A549 (cell line): ENCODE measurements around the gene DIO1. TPM values are rescaled to one million over a fixed set of nuclear protein-coding genes. Genes with fewer than 3 reads are reported as not detected.

Experiments
- ATAC-seq, 2 experiments: fragments of 200-7000 bp in 1 of 2; fragments of >200 bp in 1 of 2; cut with Nextera tagmentation in 1 of 2; cut with Tn5 transposase in 1 of 2; 3 replicates each; pipeline versions ENCODE4 v1.8.0 to v1.9.1; 2018 to 2020; ENCODE audit warnings: mild to moderate bottlenecking in 1 of 2, moderate library complexity in 1 of 2
- CTCF ChIA-PET: fragments of 300-600 bp; sonication (Branson Sonifier 250); formaldehyde crosslinking; extraction: SDS; loops from one replicate; lab custom pipeline; 2021; ENCODE audit warnings: antibody characterized with exemption, inconsistent platforms; lab: Yijun Ruan, JAX
- POLR2A ChIA-PET: fragments of 350-600 bp; formaldehyde crosslinking; extraction: SDS; loops from one replicate; lab custom pipeline; 2021; ENCODE audit warnings: antibody characterized with exemption, inconsistent platforms; lab: Yijun Ruan, JAX
- DNase-seq, 2 experiments: peaks; one replicate each; pipeline versions ENCODE4 v3.0.0 to v3.0.0-alpha.2; 2011 to 2016; ENCODE audit warnings: low read depth in 1 of 2, low spot score in 1 of 2
- FAIRE-seq: peaks from 2 replicates; lab custom pipeline; 2011; peaks lifted over from hg19 to GRCh38; lab: Jason Lieb, UNC
- H3K27ac ChIP-seq, 2 experiments: fragments of >200 bp; sonication (Bioruptor Twin); formaldehyde crosslinking; 3 replicates each; pipeline ENCODE4 v1.5.1; 2016 to 2017
- H3K4me1 ChIP-seq: fragments of >200 bp; sonication (Bioruptor Twin); formaldehyde crosslinking; 3 replicates; pipeline ENCODE4 v1.6.1; 2016
- H3K4me2 ChIP-seq: fragments of >200 bp; sonication (Bioruptor Twin); formaldehyde crosslinking; 3 replicates; pipeline ENCODE4 v1.6.1; 2016
- H3K4me3 ChIP-seq: fragments of >200 bp; sonication (Bioruptor Twin); formaldehyde crosslinking; 3 replicates; pipeline ENCODE4 v1.5.1; 2016
- H3K9me3 ChIP-seq: fragments of >200 bp; sonication (Bioruptor Twin); formaldehyde crosslinking; 3 replicates; pipeline ENCODE4 v1.6.1; 2016
- ATOH8 ChIP-seq: fragments of 250-450 bp; sonication (Bioruptor Pico); IDR thresholded peaks from 2 replicates; pipeline ENCODE4 v1.5.0; 2020; ENCODE audit warnings: low read depth, mild to moderate bottlenecking, moderate library complexity
- BHLHE40 ChIP-seq: IDR thresholded peaks from 2 replicates; pipeline ENCODE4 v1.6.1; 2012; ENCODE audit warnings: low read depth, low read length, inconsistent platforms
- CBX2 ChIP-seq: fragments of 200-600 bp; sonication (generic); IDR thresholded peaks from 2 replicates; pipeline ENCODE4 v1.6.1; 2016; ENCODE audit warnings: low read depth, mild to moderate bottlenecking, borderline replicate concordance
- CHD2 ChIP-seq: fragments of 150-350 bp; IDR thresholded peaks from 2 replicates; pipeline ENCODE4 v1.6.1; 2014; ENCODE audit warnings: low read length; ENCODE audit not compliant: partially characterized antibody
- ELK1 ChIP-seq: fragments of 150-350 bp; IDR thresholded peaks from 2 replicates; pipeline ENCODE4 v1.6.1; 2014; ENCODE audit warnings: low read depth, mild to moderate bottlenecking, low read length
- EP300 ChIP-seq, 2 experiments: fragments of >200 bp; sonication (Bioruptor Twin); formaldehyde crosslinking; IDR thresholded peaks; 2 replicates in 1 of 2; 3 replicates in 1 of 2; pipeline ENCODE4 v1.6.1; 2016 to 2017
- ESRRA ChIP-seq: fragments of 150-350 bp; IDR thresholded peaks from 2 replicates; pipeline ENCODE4 v1.6.1; 2014; ENCODE audit warnings: mild to moderate bottlenecking, low read length, borderline replicate concordance
- FOSB ChIP-seq: fragments of 250-450 bp; sonication (Bioruptor Pico); IDR thresholded peaks from 2 replicates; pipeline ENCODE4 v1.5.0; 2020; ENCODE audit warnings: mild to moderate bottlenecking, moderate library complexity
- GATA3 ChIP-seq: IDR thresholded peaks from 2 replicates; pipeline ENCODE4 v1.6.1; 2012; ENCODE audit warnings: borderline replicate concordance
- HDAC2 ChIP-seq: fragments of 200-600 bp; sonication (generic); IDR thresholded peaks from 2 replicates; pipeline ENCODE4 v1.6.1; 2016
- HEYL ChIP-seq: fragments of 250-450 bp; sonication (Bioruptor Pico); IDR thresholded peaks from 2 replicates; pipeline ENCODE4 v1.8.0; 2021; ENCODE audit warnings: mild to moderate bottlenecking, moderate library complexity
- HOXB5 ChIP-seq: fragments of 250-450 bp; sonication (Bioruptor Pico); IDR thresholded peaks from 2 replicates; pipeline ENCODE4 v1.5.0; 2020; ENCODE audit warnings: mild to moderate bottlenecking, moderate library complexity
- KDM1A ChIP-seq: fragments of 200-600 bp; sonication (generic); IDR thresholded peaks from 2 replicates; pipeline ENCODE4 v1.6.1; 2016; ENCODE audit warnings: low read depth, mild to moderate bottlenecking
- KDM5A ChIP-seq: fragments of 200-600 bp; sonication (generic); IDR thresholded peaks from 2 replicates; pipeline ENCODE4 v1.6.1; 2016; ENCODE audit warnings: antibody characterized with exemption, mild to moderate bottlenecking
- MYC ChIP-seq: IDR thresholded peaks from 2 replicates; pipeline ENCODE4 v1.6.1; 2012; ENCODE audit warnings: mild to moderate bottlenecking, inconsistent platforms, low read length, improper control_type of control experiment, borderline replicate concordance
- RAD21 ChIP-seq, 2 experiments: fragments of >200 bp in 1 of 2; sonication (Bioruptor Twin) in 1 of 2; formaldehyde crosslinking in 1 of 2; IDR thresholded peaks in 1 of 2; conservative IDR thresholded peaks in 1 of 2; 2 replicates in 1 of 2; 3 replicates in 1 of 2; pipeline ENCODE4 v1.6.1; 2012 to 2018; ENCODE audit warnings: inconsistent platforms in 1 of 2
- RCOR1 ChIP-seq: fragments of 150-350 bp; IDR thresholded peaks from 2 replicates; pipeline ENCODE4 v1.6.1; 2014; ENCODE audit warnings: antibody characterized with exemption, low read length, low read depth
- RFX5 ChIP-seq: fragments of 450-650 bp; IDR thresholded peaks from 2 replicates; pipeline ENCODE4 v1.7.1; 2014; ENCODE audit warnings: antibody characterized with exemption, mild to moderate bottlenecking, moderate library complexity
- SMC3 ChIP-seq: fragments of >200 bp; sonication (Bioruptor Twin); formaldehyde crosslinking; IDR thresholded peaks from 3 replicates; pipeline ENCODE4 v1.6.1; 2018; ENCODE audit warnings: inconsistent platforms
- SREBF2 ChIP-seq: fragments of 450-650 bp; IDR thresholded peaks from 2 replicates; pipeline ENCODE4 v1.6.1; 2014; ENCODE audit warnings: mild to moderate bottlenecking, moderate library complexity
- USF2 ChIP-seq: fragments of 450-650 bp; IDR thresholded peaks from 2 replicates; pipeline ENCODE4 v1.6.1; 2014; ENCODE audit warnings: antibody characterized with exemption
- ZC3H11A ChIP-seq: fragments of 450-650 bp; IDR thresholded peaks from 2 replicates; pipeline ENCODE4 v1.6.1; 2014; ENCODE audit warnings: antibody characterized with exemption, mild to moderate bottlenecking
- ZNF302 ChIP-seq: fragments of 250-450 bp; sonication (Bioruptor Pico); IDR thresholded peaks from 2 replicates; pipeline ENCODE4 v1.9.0; 2021; ENCODE audit warnings: inconsistent platforms, mild to moderate bottlenecking, moderate library complexity
- ZSCAN20 ChIP-seq: fragments of 250-450 bp; sonication (Bioruptor Pico); IDR thresholded peaks from 2 replicates; pipeline ENCODE4 v1.8.0; 2022; ENCODE audit warnings: mild to moderate bottlenecking, moderate library complexity
- WGBS: methylation state at CpG from one replicate; pipeline ENCODE4 v1.1.6; 2017; ENCODE audit errors: missing lambda C conversion rate; 5-methylcytosine and 5-hydroxymethylcytosine counted together
- polyA plus RNA-seq, 4 experiments: library from polyadenylated mRNA; depleted of rRNA in 3 of 4; stranded (reverse); fragments of >200 nt; fragmentation: RNase III in 1 of 4; extraction: RNeasy Plus Mini Kit Qiagen cat#74134 plus additional on column Dnase treatment in 1 of 4; gene quantifications; 2 replicates in 3 of 4; 3 replicates in 1 of 4; pipeline ENCODE4 v1.2.3, GENCODE V29; 2011 to 2017
- TF ChIP-seq, protein P1 (sequence below): fragments of 200-600 bp; sonication (generic); IDR thresholded peaks from 2 replicates; pipeline ENCODE4 v1.6.1; 2016; ENCODE audit warnings: antibody characterized with exemption, mild to moderate bottlenecking, moderate library complexity
- TF ChIP-seq, protein P2 (sequence below): IDR thresholded peaks from 2 replicates; pipeline ENCODE4 v1.6.1; 2012
- TF ChIP-seq, protein P3 (sequence below): fragments of 250-450 bp; sonication (Bioruptor Pico); IDR thresholded peaks from 2 replicates; pipeline ENCODE4 v1.5.0; 2021; ENCODE audit warnings: mild to moderate bottlenecking, moderate library complexity, borderline replicate concordance

DIO1 gene
- polyA plus RNA-seq, 2 of the 4 experiments (the other 2 are of a cell fraction): 0.13 TPM; not detected in 1

DNA sequence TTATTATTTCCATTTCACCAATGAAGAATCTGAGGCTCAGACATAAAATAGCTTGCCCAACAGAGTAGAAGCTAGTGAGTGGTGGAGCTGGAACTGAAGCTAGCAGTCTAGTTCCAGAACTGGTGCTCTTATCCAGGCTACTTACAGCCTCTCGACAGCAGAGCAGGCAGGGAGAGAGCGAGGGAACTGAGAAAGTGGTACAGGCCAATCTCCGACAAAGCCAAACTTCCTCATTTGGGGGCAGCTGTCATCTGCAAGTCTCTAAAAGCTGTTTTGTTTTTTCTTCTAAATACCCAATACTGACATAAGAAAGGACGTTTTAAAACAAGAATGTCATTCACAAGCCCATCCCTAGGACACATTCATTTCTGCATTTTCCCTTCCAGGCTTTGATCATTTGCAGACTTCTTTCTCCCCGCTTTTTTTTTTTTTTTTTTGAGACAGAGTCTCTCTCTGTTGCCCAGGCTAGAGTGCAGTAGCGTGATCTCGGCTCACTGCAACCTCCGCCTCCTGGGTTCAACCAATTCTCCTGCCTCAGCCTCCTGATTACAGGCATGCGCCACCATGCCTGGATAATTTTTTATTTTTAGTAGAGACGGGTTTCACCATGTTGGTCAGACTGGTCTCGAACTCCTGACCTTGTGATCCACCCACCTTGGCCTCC lies 24.4 kb upstream of the DIO1 start:
- no peak overlapping the region for H3K4me3 ChIP-seq
- H3K4me1 ChIP-seq: no peaks in the 10 kb centered on the region
- no peak for TF ChIP-seq GATA3
- TF ChIP-seq, protein P1, sequence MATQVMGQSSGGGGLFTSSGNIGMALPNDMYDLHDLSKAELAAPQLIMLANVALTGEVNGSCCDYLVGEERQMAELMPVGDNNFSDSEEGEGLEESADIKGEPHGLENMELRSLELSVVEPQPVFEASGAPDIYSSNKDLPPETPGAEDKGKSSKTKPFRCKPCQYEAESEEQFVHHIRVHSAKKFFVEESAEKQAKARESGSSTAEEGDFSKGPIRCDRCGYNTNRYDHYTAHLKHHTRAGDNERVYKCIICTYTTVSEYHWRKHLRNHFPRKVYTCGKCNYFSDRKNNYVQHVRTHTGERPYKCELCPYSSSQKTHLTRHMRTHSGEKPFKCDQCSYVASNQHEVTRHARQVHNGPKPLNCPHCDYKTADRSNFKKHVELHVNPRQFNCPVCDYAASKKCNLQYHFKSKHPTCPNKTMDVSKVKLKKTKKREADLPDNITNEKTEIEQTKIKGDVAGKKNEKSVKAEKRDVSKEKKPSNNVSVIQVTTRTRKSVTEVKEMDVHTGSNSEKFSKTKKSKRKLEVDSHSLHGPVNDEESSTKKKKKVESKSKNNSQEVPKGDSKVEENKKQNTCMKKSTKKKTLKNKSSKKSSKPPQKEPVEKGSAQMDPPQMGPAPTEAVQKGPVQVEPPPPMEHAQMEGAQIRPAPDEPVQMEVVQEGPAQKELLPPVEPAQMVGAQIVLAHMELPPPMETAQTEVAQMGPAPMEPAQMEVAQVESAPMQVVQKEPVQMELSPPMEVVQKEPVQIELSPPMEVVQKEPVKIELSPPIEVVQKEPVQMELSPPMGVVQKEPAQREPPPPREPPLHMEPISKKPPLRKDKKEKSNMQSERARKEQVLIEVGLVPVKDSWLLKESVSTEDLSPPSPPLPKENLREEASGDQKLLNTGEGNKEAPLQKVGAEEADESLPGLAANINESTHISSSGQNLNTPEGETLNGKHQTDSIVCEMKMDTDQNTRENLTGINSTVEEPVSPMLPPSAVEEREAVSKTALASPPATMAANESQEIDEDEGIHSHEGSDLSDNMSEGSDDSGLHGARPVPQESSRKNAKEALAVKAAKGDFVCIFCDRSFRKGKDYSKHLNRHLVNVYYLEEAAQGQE: no peak
- TF ChIP-seq RCOR1: no peak
- no peak for TF ChIP-seq HDAC2
- no peak for TF ChIP-seq BHLHE40
- TF ChIP-seq ZSCAN20 (CRISPR knock-in tag): no peak
- TF ChIP-seq KDM5A: no peak
- TF ChIP-seq EP300 (IDR thresholded peaks at IDR 0.05): no peak
- TF ChIP-seq FOSB: no peak
- TF ChIP-seq HOXB5 (CRISPR knock-in tag): no peak
- no peak for TF ChIP-seq KDM1A
- no peak for TF ChIP-seq SREBF2
- no peak for TF ChIP-seq ELK1
- TF ChIP-seq ESRRA: no peak
- TF ChIP-seq RAD21 (conservative IDR thresholded peaks at IDR 0.05 in 1 of 2, IDR thresholded peaks at IDR 0.05 in 1 of 2): no peak
- no peak for DNase-seq
- H3K27ac ChIP-seq: no peak overlapping the region
- H3K4me2 ChIP-seq: no peak overlapping the region
- CTCF ChIA-PET: interaction anchor here (0.6 to 6.6 kb wide), 6 partner anchors 9 to 224 kb away, joined by 3 to 46 read pairs (median 6); no protein-coding TSS in a partner anchor
- no peak for FAIRE-seq
- no peak for ATAC-seq
- 90% methylated on average over 11 of the region's 11 CpGs for WGBS
- POLR2A ChIA-PET: no interaction called here
- no peaks in the 10 kb centered on the region for H3K9me3 ChIP-seq

GRCh38 chr1:53871221-53871620 lies 22.8 kb upstream of the DIO1 start:
- Histone ChIP-seq H3K4me1 (no peaks in the 10 kb centered on the region), H3K27ac (no peak overlapping the region), H3K9me3 (no peaks in the 10 kb centered on the region), H3K4me3 (no peak overlapping the region), H3K4me2 (no peak overlapping the region)
- 77% methylated on average over 4 of the region's 4 CpGs for WGBS
- CTCF ChIA-PET: interaction anchor here (0.8 to 6.6 kb wide), 5 partner anchors 8 to 88 kb away, joined by 3 to 46 read pairs (median 20); no protein-coding TSS in a partner anchor
- no peak for TF ChIP-seq SMC3
- TF ChIP-seq EP300 (IDR thresholded peaks at IDR 0.05): no peak
- TF ChIP-seq ATOH8 (CRISPR knock-in tag): no peak
- TF ChIP-seq ZNF302 (CRISPR knock-in tag): no peak
- no peak for TF ChIP-seq ESRRA
- TF ChIP-seq CHD2: no peak
- no peak for TF ChIP-seq ZC3H11A
- TF ChIP-seq RFX5: no peak
- no peak for TF ChIP-seq RAD21 (conservative IDR thresholded peaks at IDR 0.05 in 1 of 2, IDR thresholded peaks at IDR 0.05 in 1 of 2)
- TF ChIP-seq, protein P2, sequence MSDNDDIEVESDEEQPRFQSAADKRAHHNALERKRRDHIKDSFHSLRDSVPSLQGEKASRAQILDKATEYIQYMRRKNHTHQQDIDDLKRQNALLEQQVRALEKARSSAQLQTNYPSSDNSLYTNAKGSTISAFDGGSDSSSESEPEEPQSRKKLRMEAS: no peak
- TF ChIP-seq HEYL (CRISPR knock-in tag): no peak
- TF ChIP-seq, protein P3, sequence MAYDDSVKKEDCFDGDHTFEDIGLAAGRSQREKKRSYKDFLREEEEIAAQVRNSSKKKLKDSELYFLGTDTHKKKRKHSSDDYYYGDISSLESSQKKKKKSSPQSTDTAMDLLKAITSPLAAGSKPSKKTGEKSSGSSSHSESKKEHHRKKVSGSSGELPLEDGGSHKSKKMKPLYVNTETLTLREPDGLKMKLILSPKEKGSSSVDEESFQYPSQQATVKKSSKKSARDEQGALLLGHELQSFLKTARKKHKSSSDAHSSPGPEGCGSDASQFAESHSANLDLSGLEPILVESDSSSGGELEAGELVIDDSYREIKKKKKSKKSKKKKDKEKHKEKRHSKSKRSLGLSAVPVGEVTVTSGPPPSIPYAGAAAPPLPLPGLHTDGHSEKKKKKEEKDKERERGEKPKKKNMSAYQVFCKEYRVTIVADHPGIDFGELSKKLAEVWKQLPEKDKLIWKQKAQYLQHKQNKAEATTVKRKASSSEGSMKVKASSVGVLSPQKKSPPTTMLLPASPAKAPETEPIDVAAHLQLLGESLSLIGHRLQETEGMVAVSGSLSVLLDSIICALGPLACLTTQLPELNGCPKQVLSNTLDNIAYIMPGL (CRISPR knock-in tag): no peak
- no peak for TF ChIP-seq GATA3
- TF ChIP-seq MYC: no peak
- TF ChIP-seq KDM5A: no peak
- TF ChIP-seq CBX2: no peak
- TF ChIP-seq USF2: no peak
- ATAC-seq (no peak), DNase-seq (no peak), FAIRE-seq (no peak)
- POLR2A ChIA-PET: no interaction called here
